HG03196 (cell line): ENCODE results near the gene LVRN.

ENCODE experiments used
- ATAC-seq: cut with Tn5 transposase; IDR thresholded peaks from one replicate; pipeline ENCODE4 v1.9.1; 2021; ENCODE audit not compliant: unreplicated experiment

Gene LVRN

GRCh38 chr5:116013207-116013785 is 51.0 kb downstream of the LVRN start:
- no peak for ATAC-seq

DNA sequence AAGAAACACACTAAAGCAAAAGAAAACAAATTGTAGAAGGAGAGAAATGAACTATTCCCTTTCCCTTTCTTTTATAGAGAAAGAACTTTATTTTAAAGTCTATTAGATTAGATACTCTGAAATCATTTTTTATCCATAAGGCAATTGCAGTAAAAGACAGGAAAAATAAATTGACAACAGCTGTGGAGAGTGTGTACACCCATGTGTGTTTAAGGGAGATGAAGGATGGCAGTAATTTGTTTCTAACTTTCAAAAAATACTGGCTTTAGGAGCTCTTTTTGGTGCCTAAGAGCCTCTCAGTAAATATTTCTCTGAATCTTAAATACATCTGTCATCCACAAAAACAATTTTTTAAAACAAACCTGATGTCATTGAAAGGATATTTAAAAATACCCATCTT is 51.7 kb downstream of the LVRN start:
- ATAC-seq = no peak

- ATAC-seq = no peak
Measured at GRCh38 chr5:116023619-116024018, 61.3 kb downstream of the LVRN start.

DNA sequence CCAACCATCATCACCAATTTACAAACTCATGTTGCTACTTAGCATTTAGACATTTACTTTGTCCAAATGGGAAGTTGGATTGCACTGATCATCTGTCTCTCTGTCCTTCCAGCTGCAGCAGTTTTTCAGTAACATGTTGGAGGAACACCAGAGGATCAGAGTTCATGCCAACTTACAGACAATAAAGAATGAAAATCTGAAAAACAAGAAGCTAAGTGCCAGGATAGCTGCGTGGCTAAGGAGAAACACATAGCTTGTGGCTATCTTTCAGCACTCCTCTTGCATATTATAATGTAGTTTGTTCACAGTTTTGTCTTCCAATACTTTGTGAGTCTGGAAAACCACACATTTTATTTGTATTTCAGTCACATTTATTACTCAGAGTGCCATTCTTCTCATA is 63.6 kb downstream of the LVRN start:
- ATAC-seq = no peak

GRCh38 chr5:116032094-116032517 is 69.8 kb downstream of the LVRN start, which contains the start of gene ARL14EPL:
ARL14EPL (plus strand) TSS chr5:116032472; CDS start chr5:116051466, 18,994 bp downstream.
- no peak for ATAC-seq

- no peak for ATAC-seq
Measured at GRCh38 chr5:116032991-116033390, 70.7 kb downstream of the LVRN start.

GRCh38 chr5:116035123-116035522 is 72.8 kb downstream of the LVRN start:
- no peak for ATAC-seq

DNA sequence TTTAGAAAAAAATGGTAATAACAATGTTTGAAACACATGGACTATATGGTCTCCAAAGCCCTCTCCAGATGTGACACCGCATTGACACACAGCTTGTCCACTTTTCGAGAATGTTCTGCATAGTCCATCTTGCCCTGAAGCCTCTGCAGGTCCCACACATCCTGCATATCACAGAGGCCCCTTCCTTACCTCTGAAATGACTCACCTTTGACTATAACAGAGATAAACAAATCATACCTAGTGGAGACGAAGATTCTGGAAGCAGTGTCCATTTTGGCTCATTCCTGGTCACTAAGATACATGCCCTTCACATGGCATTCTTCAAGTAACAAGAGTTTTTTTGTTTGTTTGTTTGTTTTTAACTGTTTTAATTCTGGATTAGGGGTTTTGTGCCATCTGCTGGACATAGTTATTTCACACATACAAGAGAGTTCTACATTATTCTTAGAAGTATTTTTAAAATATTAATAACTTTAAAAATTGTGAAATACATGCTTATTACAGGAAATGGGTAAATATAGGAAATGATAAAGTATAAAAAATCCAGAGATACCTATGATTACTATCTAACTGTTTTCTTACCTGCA is 75.1 kb downstream of the LVRN start:
- ATAC-seq = no peak

DNA sequence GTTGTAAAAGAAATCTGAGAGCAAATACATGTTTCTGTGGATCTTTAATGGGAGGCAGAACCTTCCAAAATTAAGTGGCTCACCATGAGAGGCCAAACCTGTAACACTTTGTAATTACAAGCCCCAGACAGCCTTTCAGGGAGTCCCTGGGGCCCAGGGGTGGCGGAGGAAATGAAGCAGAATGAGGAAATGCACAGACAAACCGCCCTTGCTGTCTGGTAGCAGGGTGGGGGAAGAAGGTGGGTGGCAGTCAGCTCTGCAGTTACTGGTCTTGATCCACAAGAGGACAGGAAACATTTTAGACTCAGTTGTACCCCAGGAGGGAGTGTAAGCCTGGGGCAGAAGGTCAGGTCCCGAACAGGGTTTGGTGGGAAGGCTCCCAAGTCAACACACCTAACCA is 76.5 kb downstream of the LVRN start:
- ATAC-seq = no peak

- no peak for ATAC-seq
Measured at GRCh38 chr5:116042375-116042774, 80.1 kb downstream of the LVRN start.

DNA sequence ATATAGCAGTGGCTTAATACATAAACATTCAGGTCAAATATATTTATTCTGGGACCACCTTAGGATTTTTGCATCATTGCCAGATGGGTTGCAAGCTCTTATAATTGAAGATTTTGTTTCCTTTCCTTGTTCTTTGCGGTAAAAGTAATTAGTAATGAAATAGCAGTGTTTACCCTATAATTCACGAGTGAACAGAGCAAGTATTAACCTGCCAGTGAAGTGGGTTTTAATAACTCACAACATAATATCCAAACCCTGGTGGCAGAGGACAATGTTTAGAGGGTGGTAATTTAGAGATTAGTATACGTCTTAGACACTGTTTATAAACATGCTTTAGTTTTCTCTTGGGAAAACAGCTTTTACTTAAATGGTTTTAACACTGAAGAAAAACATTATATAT is 81.8 kb downstream of the LVRN start:
- ATAC-seq = no peak

- ATAC-seq = no peak
Measured at GRCh38 chr5:116045821-116046220, 83.5 kb downstream of the LVRN start.

- ATAC-seq = no peak
Measured at GRCh38 chr5:116046261-116046660, 84.0 kb downstream of the LVRN start.

DNA sequence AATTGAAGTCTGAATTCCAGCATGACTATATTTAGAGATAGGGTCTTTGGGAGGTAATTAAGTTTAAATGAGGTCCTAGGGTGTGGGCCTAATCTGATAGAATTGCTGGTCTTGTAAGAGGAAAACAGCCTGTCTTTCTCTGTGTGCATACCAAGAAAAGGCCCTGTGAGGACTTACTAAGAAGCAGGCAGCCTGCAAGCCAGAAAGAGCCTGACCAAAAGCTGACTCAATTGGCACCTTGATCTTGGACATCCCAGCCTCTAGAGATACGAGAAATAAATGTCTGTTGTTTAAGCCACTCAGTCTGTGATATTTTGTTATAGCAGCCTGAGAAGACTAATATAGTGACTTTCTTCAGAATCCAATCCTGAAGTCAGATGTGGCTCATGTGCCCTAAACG is 84.5 kb downstream of the LVRN start:
- no peak for ATAC-seq

- ATAC-seq = no peak
Measured at GRCh38 chr5:116058346-116058936, 96.2 kb downstream of the LVRN start.

- no peak for ATAC-seq
Measured at GRCh38 chr5:116062352-116062751, 100.1 kb downstream of the LVRN start.

DNA sequence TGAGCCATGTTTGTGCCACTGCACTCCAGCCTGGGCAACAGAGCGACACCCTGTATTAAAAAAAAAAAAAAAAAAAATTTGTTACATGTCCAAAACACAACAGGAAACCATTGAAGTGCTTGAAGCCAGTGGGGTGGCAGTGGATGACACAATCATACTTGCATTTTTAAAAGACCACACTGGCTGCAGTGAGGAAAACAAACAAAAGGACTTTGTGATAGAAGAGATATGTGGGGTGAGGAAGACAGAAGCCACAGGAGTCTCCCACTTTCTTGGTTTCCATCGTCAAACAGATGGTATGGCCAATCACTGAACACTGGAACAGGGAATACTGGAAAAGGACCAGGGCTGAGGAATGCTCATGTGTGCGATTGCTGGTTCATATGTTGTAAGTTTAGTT is 101.7 kb downstream of the LVRN start:
- ATAC-seq = no peak

GRCh38 chr5:116068028-116068632 is 105.9 kb downstream of the LVRN start:
- no peak for ATAC-seq

- no peak for ATAC-seq
Measured at GRCh38 chr5:116071211-116071610, 108.9 kb downstream of the LVRN start.

GRCh38 chr5:116075191-116075831 is 113.0 kb downstream of the LVRN start:
- no peak for ATAC-seq

DNA sequence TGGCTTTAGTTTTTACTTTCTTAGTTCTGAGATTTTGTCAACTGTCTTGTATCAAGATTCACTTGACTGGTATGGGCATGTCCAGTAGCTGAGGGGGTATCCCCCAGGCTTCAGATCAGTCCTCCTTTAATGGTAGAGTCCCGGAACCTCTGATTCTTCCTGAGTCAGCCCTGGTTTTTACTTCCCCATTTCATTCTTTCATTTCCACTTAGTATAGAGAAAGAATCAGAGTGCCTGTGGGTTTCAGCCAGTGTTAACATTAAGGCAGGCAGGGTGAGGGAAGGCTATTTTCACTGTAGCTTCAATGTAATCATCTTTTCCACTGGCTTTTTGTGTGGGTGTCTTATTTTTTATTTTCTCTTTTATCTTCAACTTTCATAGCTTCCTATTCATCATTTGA is 114.2 kb downstream of the LVRN start:
- ATAC-seq = peak; percentile 99
